Thyroid gland (tissue), 4 donors: ENCODE measurements around the gene SLC31A1. TPM values are rescaled to one million over a fixed set of nuclear protein-coding genes. Genes with fewer than 3 reads are reported as not detected.
A peak's percentile ranks its signal among the peaks of the same experiment; 100 is the strongest.

Source experiments
- DNase-seq, 2 donors: peaks; one replicate each; pipeline ENCODE4 v3.0.0-alpha.2; 2019
- H3K27ac ChIP-seq, 3 donors: fragments of 200-600 bp; sonication (generic); 1 replicate in 2 of 3; 2 replicates in 1 of 3; pipeline ENCODE4 v1.5.1; 2016 to 2019; ENCODE audit warnings: mild to moderate bottlenecking in 1 of 3, moderate library complexity in 1 of 3
- H3K27me3 ChIP-seq: fragments of 200-600 bp; sonication (generic); one replicate; pipeline ENCODE4 v1.5.1; 2019
- H3K36me3 ChIP-seq, 2 donors: fragments of 200-600 bp; sonication (generic); one replicate each; pipeline ENCODE4 v1.5.1; 2016 to 2019
- H3K4me1 ChIP-seq, 2 donors: fragments of 200-600 bp; sonication (generic); one replicate each; pipeline ENCODE4 v1.5.1; 2017 to 2019
- H3K4me3 ChIP-seq, 3 donors: fragments of 200-600 bp; sonication (generic); replicated peaks in 1 of 3; 1 replicate in 2 of 3; 2 replicates in 1 of 3; pipeline ENCODE4 v1.5.1; 2016; ENCODE audit warnings: mild to moderate bottlenecking in 1 of 3
- H3K9me3 ChIP-seq: fragments of 200-600 bp; sonication (generic); one replicate; pipeline ENCODE4 v1.5.1; 2017
- POLR2A ChIP-seq, 2 donors: fragments of 450-650 bp; IDR thresholded peaks; one replicate each; pipeline ENCODE4 v1.6.1; 2017; ENCODE audit warnings: antibody characterized with exemption in 2 of 2, mild to moderate bottlenecking in 2 of 2, moderate library complexity in 1 of 2
- WGBS, 2 donors: methylation state at CpG; one replicate each; pipeline ENCODE4 v1.1.5; 2017; 5-methylcytosine and 5-hydroxymethylcytosine counted together
- intact Hi-C: fragments of 100-400 bp; cut with DNase I; formaldehyde crosslinking; loops from one replicate; pipeline ENCODE4 v1.15.1; 2023
- total RNA-seq, 4 donors: library from RNA; depleted of rRNA; stranded (reverse); fragments of >200 nt; gene quantifications; one replicate each; pipeline ENCODE4 v1.2.3, GENCODE V29; 2016
- TF ChIP-seq, protein P1 (sequence below), 6 experiments: fragments of 200-600 bp in 3 of 6; fragments of 450-650 bp in 3 of 6; sonication (generic) in 3 of 6; IDR thresholded peaks; one replicate each; pipeline ENCODE4 v1.5.1; 2016 to 2019; ENCODE audit warnings: antibody characterized with exemption in 6 of 6, mild to moderate bottlenecking in 2 of 6, inconsistent platforms in 1 of 6, moderate library complexity in 1 of 6

The SLC31A1 gene
- total RNA-seq, 4 donors from 2014 or later = 12.0 to 21.6 (median 19.5) TPM

DNA sequence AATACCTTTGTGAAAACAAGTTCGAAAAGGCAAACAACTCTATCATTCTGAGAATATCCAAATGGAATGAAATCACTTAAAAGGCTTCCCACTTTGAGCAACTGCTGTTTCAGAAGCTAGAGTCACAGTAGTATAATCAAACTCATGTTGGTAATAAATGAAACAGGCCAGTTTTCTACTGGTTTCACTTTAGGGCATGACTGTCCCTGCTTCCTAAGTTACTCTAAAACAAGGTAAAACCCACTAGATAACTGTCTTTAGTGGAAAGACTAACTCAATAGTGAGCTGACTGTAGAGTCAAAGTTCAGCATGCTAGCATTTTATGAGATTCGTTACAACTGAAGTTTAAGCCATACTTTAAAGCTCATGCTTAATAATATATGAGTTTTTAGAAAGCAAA is 48.0 kb downstream of the SLC31A1 start:
- 91 to 97% methylated on average over 2 of the region's 2 CpGs for WGBS, 2 donors

DNA sequence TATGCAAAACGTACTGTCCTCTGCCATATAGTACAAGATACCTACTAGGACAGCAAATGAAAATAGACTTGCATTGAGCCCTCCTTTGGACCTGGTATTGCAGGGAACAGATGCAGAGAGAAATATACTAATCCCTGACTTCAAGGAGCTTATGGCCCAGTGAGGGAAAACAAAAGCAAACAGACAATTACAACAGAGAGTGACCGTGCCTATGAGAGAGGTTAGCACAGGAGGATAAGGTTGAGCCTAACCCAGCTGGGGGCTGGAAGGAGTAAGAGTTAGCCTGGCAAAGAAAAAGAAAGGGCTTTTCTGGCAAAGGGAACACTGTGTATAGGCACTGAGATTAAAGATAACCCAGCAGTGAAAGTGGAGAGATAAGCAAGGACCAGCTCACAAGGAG is 48.5 kb downstream of the SLC31A1 start:
- Histone ChIP-seq H3K27me3 (no peaks in the 10 kb centered on the region), H3K9me3 (no peaks in the 10 kb centered on the region), H3K4me1 (peaks cover 5 to 6% of the 10 kb centered on the region in 2 donors), H3K36me3 (peaks cover 35 to 54% of the 10 kb centered on the region in 2 donors), H3K27ac (no peak overlapping the region), H3K4me3 (no peak overlapping the region)
- TF ChIP-seq POLR2A (IDR thresholded peaks at IDR 0.05) = no peak
- TF ChIP-seq, protein P1, sequence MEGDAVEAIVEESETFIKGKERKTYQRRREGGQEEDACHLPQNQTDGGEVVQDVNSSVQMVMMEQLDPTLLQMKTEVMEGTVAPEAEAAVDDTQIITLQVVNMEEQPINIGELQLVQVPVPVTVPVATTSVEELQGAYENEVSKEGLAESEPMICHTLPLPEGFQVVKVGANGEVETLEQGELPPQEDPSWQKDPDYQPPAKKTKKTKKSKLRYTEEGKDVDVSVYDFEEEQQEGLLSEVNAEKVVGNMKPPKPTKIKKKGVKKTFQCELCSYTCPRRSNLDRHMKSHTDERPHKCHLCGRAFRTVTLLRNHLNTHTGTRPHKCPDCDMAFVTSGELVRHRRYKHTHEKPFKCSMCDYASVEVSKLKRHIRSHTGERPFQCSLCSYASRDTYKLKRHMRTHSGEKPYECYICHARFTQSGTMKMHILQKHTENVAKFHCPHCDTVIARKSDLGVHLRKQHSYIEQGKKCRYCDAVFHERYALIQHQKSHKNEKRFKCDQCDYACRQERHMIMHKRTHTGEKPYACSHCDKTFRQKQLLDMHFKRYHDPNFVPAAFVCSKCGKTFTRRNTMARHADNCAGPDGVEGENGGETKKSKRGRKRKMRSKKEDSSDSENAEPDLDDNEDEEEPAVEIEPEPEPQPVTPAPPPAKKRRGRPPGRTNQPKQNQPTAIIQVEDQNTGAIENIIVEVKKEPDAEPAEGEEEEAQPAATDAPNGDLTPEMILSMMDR (IDR thresholded peaks at IDR 0.05) = no peak
- no peak for DNase-seq
- intact Hi-C loops = loop anchor here (5.0 to 10.0 kb wide), 3 partner anchors 45 to 387 kb away; partner anchors contain the start of genes FKBP15 and SLC31A1
- 93 to 96% methylated on average over 2 of the region's 2 CpGs for WGBS, 2 donors

More for the DNA sequence above, 48.0 kb downstream of the SLC31A1 start:
- H3K36me3 ChIP-seq = peaks cover 35 to 54% of the 10 kb centered on the region in 2 donors
- TF ChIP-seq, protein P1 (IDR thresholded peaks at IDR 0.05) = no peak
- TF ChIP-seq POLR2A (IDR thresholded peaks at IDR 0.05) = no peak
- no peak overlapping the region for H3K4me3 ChIP-seq
- H3K4me1 ChIP-seq = peaks cover 4 to 5% of the 10 kb centered on the region in 2 donors
- DNase-seq = no peak
- intact Hi-C loops = no loop called here
- no peak overlapping the region for H3K27ac ChIP-seq
- no peaks in the 10 kb centered on the region for H3K27me3 ChIP-seq
- H3K9me3 ChIP-seq = no peaks in the 10 kb centered on the region

DNA sequence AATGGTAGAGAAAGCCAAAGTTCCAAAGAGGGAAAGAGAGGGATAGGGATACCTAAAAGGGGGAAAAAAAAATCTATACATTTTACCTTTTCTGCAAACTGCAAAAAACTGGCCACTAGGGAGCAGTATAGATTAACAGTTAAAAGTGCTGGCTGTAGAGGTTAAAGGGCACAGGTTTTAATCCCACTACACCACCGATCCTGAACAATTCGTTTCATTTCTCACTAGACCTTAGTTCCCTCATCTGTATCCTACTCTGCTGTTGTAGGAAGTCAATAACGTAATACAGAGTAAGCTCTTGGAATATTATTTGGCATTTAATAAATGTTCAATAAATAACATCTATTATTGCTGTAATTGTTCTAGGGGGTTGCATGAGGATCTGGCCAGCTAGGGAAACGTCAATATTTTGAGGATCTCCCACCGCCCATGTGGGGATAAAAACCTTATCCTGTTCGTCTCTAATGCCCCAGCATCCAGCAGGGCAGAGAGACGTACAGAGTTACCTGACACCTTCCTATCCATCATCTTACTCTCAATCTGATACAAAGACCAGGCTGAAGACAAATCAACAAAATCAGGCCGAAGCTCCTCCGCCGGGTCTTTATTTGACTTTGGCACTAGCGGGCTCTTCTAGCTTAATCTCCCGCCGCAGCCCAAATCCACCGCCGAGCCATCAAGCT is 53.3 kb downstream of the SLC31A1 start:
- TF ChIP-seq POLR2A (IDR thresholded peaks at IDR 0.05) = no peak
- TF ChIP-seq, protein P1 (IDR thresholded peaks at IDR 0.05) = peak; percentile 33 to 72 (median 65)
- intact Hi-C loops = loop anchor here (5.0 to 10.0 kb wide), 3 partner anchors 50 to 383 kb away; partner anchors contain the start of genes FKBP15 and SLC31A1
- no peaks in the 10 kb centered on the region for H3K27me3 ChIP-seq
- peaks cover 12 to 17% of the 10 kb centered on the region in 2 donors for H3K4me1 ChIP-seq
- H3K9me3 ChIP-seq = no peaks in the 10 kb centered on the region
- 1 to 2% methylated on average over 15 of the region's 15 CpGs for WGBS, 2 donors
- peak overlapping the region; percentile 77 to 87 (median 86) for H3K27ac ChIP-seq
- peak overlapping the region in 2 of 3 donors; percentile 70 to 73 for H3K4me3 ChIP-seq
- peaks cover 34 to 43% of the 10 kb centered on the region in 2 donors for H3K36me3 ChIP-seq
- no peak for DNase-seq

DNA sequence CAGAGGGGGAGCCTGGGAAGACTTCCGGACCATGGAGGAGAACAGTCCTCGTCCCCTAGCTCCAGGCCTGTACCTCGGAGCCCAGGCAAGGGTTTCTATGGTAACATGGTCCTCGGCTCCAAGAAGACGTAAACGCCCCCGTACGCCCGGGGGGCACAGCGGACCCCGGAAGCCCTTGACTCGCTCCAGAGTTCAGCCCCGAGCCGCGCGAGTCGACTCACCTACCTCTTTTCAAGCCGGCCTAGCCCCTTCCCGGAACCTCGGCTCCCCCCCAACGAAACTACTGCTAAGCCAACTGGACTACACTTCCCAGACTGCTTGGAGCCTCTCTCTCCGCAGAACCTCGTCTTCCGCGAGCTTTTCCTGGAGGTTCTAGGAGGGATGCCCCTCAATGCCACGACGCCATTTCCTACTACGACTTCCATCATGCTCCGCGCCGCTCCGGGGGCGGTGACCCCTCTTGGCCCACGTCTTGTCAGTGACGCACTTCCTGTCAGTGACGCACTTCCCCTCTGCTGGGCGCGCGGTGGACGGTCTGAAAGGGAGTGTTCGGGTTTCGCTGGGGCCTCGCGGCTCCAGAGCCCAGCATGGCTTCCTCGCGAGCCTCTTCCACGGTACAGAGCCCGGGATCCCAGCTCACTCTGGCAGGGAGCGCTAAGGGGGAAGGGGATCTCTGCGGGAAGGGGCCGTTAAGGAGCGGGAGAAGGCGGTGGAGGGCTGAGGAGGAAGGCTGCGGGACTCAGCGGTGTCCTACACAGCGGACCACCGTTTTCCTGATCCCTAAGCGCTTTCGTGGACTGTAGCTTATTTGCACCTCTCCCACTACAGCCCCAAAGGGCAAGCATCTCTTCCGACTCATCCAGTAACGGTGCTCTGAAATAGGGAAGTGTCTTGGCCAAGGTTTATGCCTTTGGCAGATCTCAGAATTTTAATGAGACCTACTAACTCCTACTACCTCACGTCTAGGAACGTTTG is 54.1 kb downstream of the SLC31A1 start, which contains the start of the genes CDC26 and PRPF4:
CDC26 (minus strand) TSS at position 416 of the 975 bp plus-strand sequence. CDS start 3,065 bp downstream, outside the sequence.
PRPF4 (plus strand) TSS at position 502 of the 975 bp plus-strand sequence; CDS start at position 588, 86 bp downstream.
- WGBS, 2 donors = 0 to 2% methylated on average over 35 to 56 of the region's 63 CpGs

More for the DNA sequence above, 54.1 kb downstream of the SLC31A1 start, which contains the start of the genes CDC26 and PRPF4:
- intact Hi-C loops = loop anchor here (10.0 kb wide), 1 partner anchor 51 kb away; the partner anchor contains the start of genes FKBP15 and SLC31A1
- H3K36me3 ChIP-seq = peaks cover 32 to 44% of the 10 kb centered on the region in 2 donors
- peak within 1 kb of the TSS; percentile 77 to 87 (median 86) for H3K27ac ChIP-seq
- H3K27me3 ChIP-seq = no peaks in the 10 kb centered on the region
- H3K9me3 ChIP-seq = no peaks in the 10 kb centered on the region
- peaks cover 12 to 17% of the 10 kb centered on the region in 2 donors for H3K4me1 ChIP-seq
- peak; percentile 96 to 97 for DNase-seq
- H3K4me3 ChIP-seq = peak within 1 kb of the TSS; percentile 70 to 77 (median 73)
- TF ChIP-seq, protein P1 (IDR thresholded peaks at IDR 0.05) = no peak
- TF ChIP-seq POLR2A (IDR thresholded peaks at IDR 0.05) = peak in 1 of 2 donors; percentile 84
